GM18520 (cell line): ENCODE measurements around the gene TRIM31.
"Not testable (repeated sequence)": the region's sequence is repeated elsewhere in the genome, so short reads cannot be mapped to it uniquely, and the experiment has no call there.

Source experiments
- ATAC-seq: cut with Tn5 transposase; IDR thresholded peaks from one replicate; pipeline ENCODE4 v1.9.1; 2021; ENCODE audit not compliant: unreplicated experiment

The TRIM31 gene

DNA sequence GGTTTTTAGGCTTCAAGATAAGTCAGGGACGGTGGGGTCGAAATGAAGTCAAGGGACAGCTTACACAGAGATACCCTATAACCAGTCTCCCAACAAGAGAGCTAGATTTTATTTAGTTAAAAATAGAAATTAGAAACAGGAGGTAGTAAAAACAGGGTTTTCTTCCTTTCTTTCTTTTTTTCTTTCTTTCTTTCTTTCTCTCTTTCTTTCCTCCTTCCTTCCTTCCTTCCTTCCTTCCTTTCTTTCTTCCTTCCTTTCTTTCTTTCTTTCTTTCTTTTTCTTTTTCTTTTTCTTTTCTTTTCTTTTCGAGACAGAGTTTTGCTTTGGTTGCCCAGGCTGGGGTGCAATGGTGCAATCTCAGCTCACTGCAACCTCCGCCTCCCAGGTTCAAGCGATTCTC lies 5.8 kb upstream of the TRIM31 start:
- ATAC-seq = not testable (repeated sequence)

- no peak for ATAC-seq
Observed at GRCh38 chr6:30116724-30117123, 3.8 kb upstream of the TRIM31 start.

DNA sequence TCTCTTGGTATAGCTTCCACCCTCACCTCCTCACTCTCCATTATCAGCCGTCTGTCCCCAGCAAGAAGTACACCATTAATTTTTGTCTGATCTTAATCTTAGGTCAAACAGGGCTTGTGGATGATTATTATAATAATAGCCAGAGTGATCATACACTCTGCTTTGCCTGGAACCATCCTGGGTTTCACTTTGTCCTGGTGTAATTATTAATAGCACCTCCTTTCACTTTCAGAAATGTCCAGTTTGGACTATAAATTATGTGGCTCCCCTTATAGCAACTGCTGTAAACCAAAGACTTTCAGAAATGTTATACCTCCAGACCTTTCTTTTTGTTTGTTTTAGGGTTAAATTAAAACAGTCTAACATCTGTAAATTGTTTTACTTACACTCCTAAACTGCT lies 951 bp upstream of the TRIM31 start:
- no peak for ATAC-seq

GRCh38 chr6:30112402-30112994 lies 392 bp downstream of the TRIM31 start:
- ATAC-seq = no peak

- no peak for ATAC-seq
Observed at GRCh38 chr6:30111266-30111856, 1.5 kb downstream of the TRIM31 start.

DNA sequence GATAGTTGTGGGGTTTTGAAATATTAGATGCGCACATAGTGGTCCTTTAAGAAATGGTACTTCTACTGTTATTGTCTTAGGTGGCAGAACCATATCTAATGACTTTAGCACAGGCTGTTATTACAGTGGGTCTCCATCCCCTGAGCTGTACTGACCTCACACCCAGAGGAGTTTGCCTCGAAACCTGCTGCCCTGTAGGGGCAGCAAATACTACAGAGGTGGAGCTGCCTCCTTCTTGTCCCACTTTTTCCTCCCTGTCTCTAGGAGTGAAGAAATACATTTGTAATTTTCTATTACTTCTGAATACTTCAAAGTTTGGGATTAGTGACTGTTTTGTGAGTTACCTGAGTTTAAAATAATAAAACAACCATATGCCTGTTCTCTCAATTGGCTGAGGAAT lies 8.2 kb downstream of the TRIM31 start:
- no peak for ATAC-seq

DNA sequence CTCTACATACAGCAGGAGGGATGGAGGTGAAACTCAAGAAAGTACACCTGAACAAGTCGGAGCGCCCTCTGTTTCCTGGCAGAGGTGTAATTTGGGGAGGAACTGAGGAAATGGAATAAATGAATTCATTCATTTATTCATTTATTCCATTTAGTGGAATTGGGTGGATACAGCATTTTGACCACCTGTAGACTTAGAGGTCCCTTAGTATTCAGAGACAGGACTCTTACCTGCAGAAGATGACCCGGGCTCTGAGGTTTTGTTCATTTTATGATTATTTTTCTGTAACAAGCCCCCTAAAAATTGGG lies 9.1 kb downstream of the TRIM31 start:
- ATAC-seq = no peak

GRCh38 chr6:30102970-30103871 lies 9.7 kb downstream of the TRIM31 start:
- ATAC-seq = no peak

DNA sequence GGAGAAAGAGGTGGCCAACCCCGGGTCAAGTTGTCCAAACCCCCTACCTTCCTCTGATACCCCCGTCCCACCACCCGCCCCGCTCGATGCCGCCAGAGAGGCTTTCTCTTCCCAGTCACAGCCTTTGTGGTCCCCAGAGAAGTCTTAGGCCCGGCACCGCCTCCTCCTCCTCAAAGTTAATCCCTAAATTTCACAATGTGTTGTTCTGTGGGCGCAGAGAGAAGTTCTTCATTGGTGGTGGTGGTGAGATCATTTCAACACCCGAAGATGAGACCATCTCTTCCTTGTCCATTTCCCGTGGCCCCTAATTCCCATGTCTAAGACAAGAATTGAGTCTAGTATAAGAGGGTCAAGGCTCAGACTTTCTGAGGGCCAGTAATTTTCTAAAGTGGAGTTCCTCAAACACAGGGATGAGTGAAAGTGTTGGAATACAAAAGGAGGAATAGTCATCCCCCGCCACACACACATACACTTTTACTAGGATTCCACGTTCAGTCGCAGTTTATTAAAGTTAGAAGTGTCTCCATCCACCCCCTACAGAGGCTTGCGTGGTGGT lies 10.4 kb downstream of the TRIM31 start:
- ATAC-seq = no peak

GRCh38 chr6:30101444-30102413 lies 11.2 kb downstream of the TRIM31 start:
- no peak for ATAC-seq

GRCh38 chr6:30100585-30101443 lies 12.1 kb downstream of the TRIM31 start:
- ATAC-seq = no peak

DNA sequence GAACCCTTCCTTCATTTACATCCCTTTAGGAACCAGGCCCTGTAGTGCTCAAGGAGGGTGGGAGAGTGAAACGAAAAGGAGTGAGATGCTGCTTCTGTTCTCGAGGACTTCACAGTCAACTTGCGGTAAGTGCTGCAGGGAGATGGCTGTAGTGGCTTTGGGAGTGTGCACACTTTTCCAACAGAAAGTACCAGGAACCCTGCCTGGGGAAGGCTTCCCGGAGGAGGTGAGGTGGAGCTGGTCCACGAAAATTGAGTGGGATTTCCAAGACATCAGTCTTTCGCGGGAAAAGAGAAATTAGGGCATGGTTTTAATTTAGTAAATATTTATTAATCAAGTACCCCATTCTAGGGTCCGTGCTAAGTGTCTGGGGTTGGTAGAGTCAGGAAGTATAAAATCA lies 12.7 kb downstream of the TRIM31 start:
- ATAC-seq = no peak

- no peak for ATAC-seq
Observed at GRCh38 chr6:30097902-30098768, 14.8 kb downstream of the TRIM31 start.

GRCh38 chr6:30096829-30097228 lies 16.1 kb downstream of the TRIM31 start:
- no peak for ATAC-seq

GRCh38 chr6:30093951-30094661 lies 18.8 kb downstream of the TRIM31 start:
- ATAC-seq = no peak

GRCh38 chr6:30092852-30093543 lies 19.9 kb downstream of the TRIM31 start:
- no peak for ATAC-seq

DNA sequence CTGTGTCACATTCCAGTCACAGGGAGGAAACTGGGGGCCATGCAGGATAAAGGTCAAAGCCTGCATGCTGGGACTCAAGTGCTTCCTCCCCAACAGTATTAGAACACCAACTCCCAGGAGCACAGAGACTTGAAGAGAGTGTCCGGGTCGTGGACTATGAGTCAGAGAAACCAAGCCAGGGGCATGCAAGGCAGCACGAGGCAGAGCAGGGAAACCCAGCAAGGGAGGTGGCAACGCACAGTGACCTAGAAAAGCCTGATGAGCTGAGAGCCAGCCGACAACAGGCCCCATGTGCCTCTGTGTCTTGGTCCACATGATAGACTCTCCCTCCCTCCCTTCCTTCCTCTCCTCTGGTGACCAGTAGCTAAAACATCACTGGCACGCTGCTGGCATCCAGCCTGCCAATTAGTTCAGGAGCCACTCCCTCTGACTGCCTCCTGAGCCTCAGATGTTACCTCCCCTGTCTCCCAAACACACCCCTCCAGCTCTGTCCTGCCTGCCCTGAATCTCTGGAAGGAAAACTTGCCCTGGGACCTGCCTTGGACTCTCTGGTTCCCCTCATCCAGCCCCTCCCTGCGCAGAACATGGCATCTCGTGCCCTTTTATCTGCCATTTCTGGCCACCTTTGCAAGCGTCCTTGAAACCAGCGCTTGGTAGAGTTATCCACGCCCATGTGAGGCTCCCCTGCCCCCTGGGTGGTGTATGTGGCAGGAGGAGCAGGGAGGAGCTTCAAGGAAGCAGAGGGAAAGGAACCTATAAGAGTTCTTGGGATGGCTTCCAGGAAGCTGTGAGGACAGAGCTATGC lies 21.1 kb downstream of the TRIM31 start:
- no peak for ATAC-seq
